GM06990 (cell line): ENCODE data around the gene RAB18.

Source experiments
- DNase-seq: peaks from one replicate; pipeline ENCODE4 v3.0.0-alpha.2; 2011; ENCODE audit not compliant: insufficient read length; ENCODE audit errors: extremely low read depth
- H3K27me3 ChIP-seq: replicated peaks from 2 replicates; pipeline ENCODE4 v1.6.0; 2011; ENCODE audit warnings: low read length; ENCODE audit not compliant: control insufficient read depth, insufficient read depth
- H3K36me3 ChIP-seq: 2 replicates; pipeline ENCODE4 v1.5.1; 2011; ENCODE audit warnings: low read length; ENCODE audit not compliant: control insufficient read depth, insufficient read depth
- H3K4me3 ChIP-seq: replicated peaks from 2 replicates; pipeline ENCODE4 v1.5.1; 2011; ENCODE audit warnings: low read depth, mild to moderate bottlenecking, control low read depth, low read length
- CTCF ChIP-seq: IDR thresholded peaks from 2 replicates; pipeline ENCODE4 v1.5.1; 2011; ENCODE audit warnings: low read length, control low read depth, mild to moderate bottlenecking, inconsistent platforms; ENCODE audit not compliant: insufficient read depth, poor library complexity, severe bottlenecking

The RAB18 gene

GRCh38 chr10:27518261-27518660 is 14.2 kb downstream of the RAB18 start:
- H3K27me3 ChIP-seq: no peaks in the 10 kb centered on the region
- no peaks in the 10 kb centered on the region; the same call in 1 of the 2 replicates for H3K36me3 ChIP-seq
- no peak for DNase-seq
- no peak overlapping the region for H3K4me3 ChIP-seq
- no peak for TF ChIP-seq CTCF

GRCh38 chr10:27525819-27526218 is 21.7 kb downstream of the RAB18 start:
- H3K36me3 ChIP-seq: no peaks in the 10 kb centered on the region
- DNase-seq: no peak
- TF ChIP-seq CTCF: no peak

GRCh38 chr10:27526242-27526641 is 22.1 kb downstream of the RAB18 start:
- no peak for TF ChIP-seq CTCF
- Histone ChIP-seq H3K4me3 (no peak overlapping the region), H3K27me3 (no peaks in the 10 kb centered on the region), H3K36me3 (no peaks in the 10 kb centered on the region)
- DNase-seq: no peak

More at GRCh38 chr10:27525819-27526218, 21.7 kb downstream of the RAB18 start:
- Histone ChIP-seq H3K27me3 (no peaks in the 10 kb centered on the region), H3K4me3 (no peak overlapping the region)

- Histone ChIP-seq H3K27me3 (no peaks in the 10 kb centered on the region), H3K36me3 (no peaks in the 10 kb centered on the region), H3K4me3 (no peak overlapping the region)
- no peak for DNase-seq
- no peak for TF ChIP-seq CTCF
These were observed 23.7 kb downstream of the RAB18 start for GRCh38 chr10:27527666-27528295.

GRCh38 chr10:27529010-27529783 is 25.1 kb downstream of the RAB18 start:
- H3K36me3 ChIP-seq: no peaks in the 10 kb centered on the region
- TF ChIP-seq CTCF: no peak
- no peak for DNase-seq

GRCh38 chr10:27530477-27530876 is 26.4 kb downstream of the RAB18 start:
- no peak for TF ChIP-seq CTCF
- Histone ChIP-seq H3K4me3 (no peak overlapping the region), H3K27me3 (no peaks in the 10 kb centered on the region), H3K36me3 (peaks cover 2% of the 10 kb centered on the region)
- no peak for DNase-seq

More at GRCh38 chr10:27529010-27529783, 25.1 kb downstream of the RAB18 start:
- Histone ChIP-seq H3K27me3 (no peaks in the 10 kb centered on the region), H3K4me3 (no peak overlapping the region)
